Nucleus accumbens (tissue), 56 donors: ENCODE data around the gene NKX1-2.

Experiments used
- DNase-seq, 56 donors: peaks; one replicate each; lab custom pipeline; 2025; lab: John Stamatoyannopoulos, UW

Gene NKX1-2

GRCh38 chr10:124476043-124476725 lies 26.3 kb upstream of the NKX1-2 start:
- no peak for DNase-seq

- DNase-seq = no peak
Observed at GRCh38 chr10:124474514-124475070, 24.8 kb upstream of the NKX1-2 start.

GRCh38 chr10:124473070-124473469 lies 23.2 kb upstream of the NKX1-2 start:
- no peak for DNase-seq

GRCh38 chr10:124472071-124472470 lies 22.2 kb upstream of the NKX1-2 start:
- DNase-seq = no peak

- DNase-seq = no peak
Observed at GRCh38 chr10:124470544-124471434, 21.0 kb upstream of the NKX1-2 start.

- DNase-seq = no peak
Observed at GRCh38 chr10:124469956-124470484, 20.2 kb upstream of the NKX1-2 start.

GRCh38 chr10:124468624-124469023 lies 18.8 kb upstream of the NKX1-2 start:
- no peak for DNase-seq

GRCh38 chr10:124467165-124467564 lies 17.3 kb upstream of the NKX1-2 start:
- no peak for DNase-seq

GRCh38 chr10:124465777-124466488 lies 16.1 kb upstream of the NKX1-2 start:
- DNase-seq = no peak

GRCh38 chr10:124465003-124465776 lies 15.4 kb upstream of the NKX1-2 start:
- DNase-seq = no peak

GRCh38 chr10:124464028-124464965 lies 14.5 kb upstream of the NKX1-2 start:
- DNase-seq = no peak

GRCh38 chr10:124462348-124462695 lies 12.5 kb upstream of the NKX1-2 start:
- DNase-seq = no peak

GRCh38 chr10:124461642-124462347 lies 12.0 kb upstream of the NKX1-2 start, which contains the start of gene LHPP:
Gene LHPP (plus strand): TSS chr10:124461823. CDS start chr10:124461863, 40 bp downstream.
- DNase-seq = peak in 54 of 56 donors; percentile 34 to 91 (median 80)

- no peak for DNase-seq
Observed at GRCh38 chr10:124460144-124460543, 10.3 kb upstream of the NKX1-2 start.

- DNase-seq = no peak
Observed at GRCh38 chr10:124459395-124459794, 9.6 kb upstream of the NKX1-2 start.

- DNase-seq = no peak
Observed at GRCh38 chr10:124458889-124459288, 9.1 kb upstream of the NKX1-2 start.

GRCh38 chr10:124458473-124458872 lies 8.6 kb upstream of the NKX1-2 start:
- DNase-seq = no peak

- DNase-seq = no peak
Observed at GRCh38 chr10:124455441-124455840, 5.6 kb upstream of the NKX1-2 start.
